HFF-Myc (cell line): ENCODE measurements around the gene SH3RF3.

Experiments used
- DNase-seq: peaks from one replicate; pipeline ENCODE4 v3.0.0-alpha.2; 2011; ENCODE audit warnings: low read depth; ENCODE audit errors: extremely low read depth
- H3K4me3 ChIP-seq: replicated peaks from 2 replicates; pipeline ENCODE4 v1.5.1; 2011; ENCODE audit warnings: low read depth, mild to moderate bottlenecking, control low read depth, low read length
- TF ChIP-seq, protein P1 (sequence below): IDR thresholded peaks from 2 replicates; pipeline ENCODE4 v1.5.1; 2012; ENCODE audit warnings: mild to moderate bottlenecking, low read depth, low read length, control low read depth; ENCODE audit errors: missing control alignments

SH3RF3 gene

DNA sequence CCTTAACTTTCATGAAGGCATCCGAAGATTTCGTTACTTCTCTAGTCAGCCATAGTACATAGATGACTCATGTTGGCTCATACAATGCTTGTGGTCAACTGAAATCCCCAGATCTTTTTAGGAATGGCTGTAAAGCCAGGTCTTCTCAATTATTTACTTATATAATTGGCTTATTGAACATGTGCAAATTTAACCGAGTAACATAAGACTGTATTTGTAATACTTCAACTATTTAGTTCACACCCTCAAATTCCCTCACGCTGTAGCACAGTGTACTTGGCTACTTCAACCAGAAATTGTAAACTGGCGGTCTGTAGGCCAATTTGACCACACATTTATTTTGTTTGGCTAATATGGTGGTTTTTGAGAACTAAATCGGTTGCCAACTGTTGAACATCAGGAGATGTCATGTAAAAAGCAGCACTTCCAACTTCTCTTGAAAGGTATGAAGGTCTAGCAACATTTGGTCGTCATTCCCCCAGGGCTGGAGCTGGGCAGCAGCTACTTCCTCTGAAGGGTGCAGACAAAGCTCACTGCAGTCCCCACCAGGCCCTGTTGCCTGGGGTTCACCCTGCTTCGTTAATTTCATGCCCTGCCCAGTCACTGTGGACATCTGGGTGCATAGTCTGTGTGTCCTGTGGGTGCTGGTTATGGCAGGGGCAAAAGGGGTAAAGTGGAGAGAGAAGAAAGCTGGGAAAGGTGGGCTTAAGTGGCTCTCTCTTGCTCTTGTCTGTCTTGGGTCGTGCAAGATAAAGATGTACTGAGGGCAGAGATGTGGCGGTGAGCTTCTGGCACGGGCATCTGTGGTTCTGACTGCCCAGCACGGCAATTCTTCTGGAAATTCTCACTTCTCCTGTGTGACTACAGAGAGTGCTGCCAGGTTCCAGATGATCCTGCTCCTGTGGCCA lies 3.2 kb upstream of the SH3RF3 start:
- DNase-seq, result peak; percentile 83
- H3K4me3 ChIP-seq, result no peak overlapping the region
- TF ChIP-seq, protein P1, sequence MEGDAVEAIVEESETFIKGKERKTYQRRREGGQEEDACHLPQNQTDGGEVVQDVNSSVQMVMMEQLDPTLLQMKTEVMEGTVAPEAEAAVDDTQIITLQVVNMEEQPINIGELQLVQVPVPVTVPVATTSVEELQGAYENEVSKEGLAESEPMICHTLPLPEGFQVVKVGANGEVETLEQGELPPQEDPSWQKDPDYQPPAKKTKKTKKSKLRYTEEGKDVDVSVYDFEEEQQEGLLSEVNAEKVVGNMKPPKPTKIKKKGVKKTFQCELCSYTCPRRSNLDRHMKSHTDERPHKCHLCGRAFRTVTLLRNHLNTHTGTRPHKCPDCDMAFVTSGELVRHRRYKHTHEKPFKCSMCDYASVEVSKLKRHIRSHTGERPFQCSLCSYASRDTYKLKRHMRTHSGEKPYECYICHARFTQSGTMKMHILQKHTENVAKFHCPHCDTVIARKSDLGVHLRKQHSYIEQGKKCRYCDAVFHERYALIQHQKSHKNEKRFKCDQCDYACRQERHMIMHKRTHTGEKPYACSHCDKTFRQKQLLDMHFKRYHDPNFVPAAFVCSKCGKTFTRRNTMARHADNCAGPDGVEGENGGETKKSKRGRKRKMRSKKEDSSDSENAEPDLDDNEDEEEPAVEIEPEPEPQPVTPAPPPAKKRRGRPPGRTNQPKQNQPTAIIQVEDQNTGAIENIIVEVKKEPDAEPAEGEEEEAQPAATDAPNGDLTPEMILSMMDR, result no peak

DNA sequence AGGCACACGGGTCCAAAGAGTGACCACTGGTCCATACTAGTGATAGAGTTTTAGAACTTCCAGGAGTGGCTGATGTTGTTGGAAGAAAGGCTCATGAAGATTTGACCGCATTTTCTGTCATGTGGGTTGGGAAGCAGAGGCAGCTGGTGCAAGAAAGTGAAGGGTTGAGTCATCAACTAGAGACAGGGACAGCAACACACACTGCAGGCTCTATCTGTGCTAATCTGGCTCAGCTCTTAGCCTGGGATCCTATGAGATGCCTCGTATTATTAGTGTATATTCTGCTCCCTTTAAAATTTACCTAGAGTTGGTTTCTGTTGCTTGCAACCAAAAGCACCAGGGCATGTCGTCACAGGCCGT lies 2.5 kb upstream of the SH3RF3 start:
- TF ChIP-seq, protein P1, result no peak
- DNase-seq, result peak; percentile 61
- H3K4me3 ChIP-seq, result no peak overlapping the region

DNA sequence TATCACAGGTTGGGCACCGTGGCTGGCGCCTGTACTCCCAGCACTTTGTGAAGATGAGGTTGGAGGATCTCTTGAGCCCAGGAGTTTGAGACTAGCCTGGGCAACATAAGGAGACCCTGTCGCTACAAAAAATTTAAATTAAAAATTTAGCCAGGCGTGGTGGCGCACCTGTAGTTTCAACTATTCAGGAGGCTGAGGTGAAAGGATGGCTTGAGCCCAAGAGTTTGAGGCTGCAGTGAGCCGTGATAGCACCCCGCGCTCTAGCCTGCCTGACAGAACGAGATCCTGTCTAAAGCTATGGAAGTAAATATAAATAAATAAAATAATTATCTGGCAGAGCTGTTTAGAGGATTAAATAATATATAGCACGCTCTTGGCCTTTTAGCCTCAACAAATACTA lies 1.4 kb upstream of the SH3RF3 start:
- no peak for DNase-seq
- TF ChIP-seq, protein P1, result no peak
- H3K4me3 ChIP-seq, result peak overlapping the region; percentile 68; the same call in 1 of the 2 replicates

DNA sequence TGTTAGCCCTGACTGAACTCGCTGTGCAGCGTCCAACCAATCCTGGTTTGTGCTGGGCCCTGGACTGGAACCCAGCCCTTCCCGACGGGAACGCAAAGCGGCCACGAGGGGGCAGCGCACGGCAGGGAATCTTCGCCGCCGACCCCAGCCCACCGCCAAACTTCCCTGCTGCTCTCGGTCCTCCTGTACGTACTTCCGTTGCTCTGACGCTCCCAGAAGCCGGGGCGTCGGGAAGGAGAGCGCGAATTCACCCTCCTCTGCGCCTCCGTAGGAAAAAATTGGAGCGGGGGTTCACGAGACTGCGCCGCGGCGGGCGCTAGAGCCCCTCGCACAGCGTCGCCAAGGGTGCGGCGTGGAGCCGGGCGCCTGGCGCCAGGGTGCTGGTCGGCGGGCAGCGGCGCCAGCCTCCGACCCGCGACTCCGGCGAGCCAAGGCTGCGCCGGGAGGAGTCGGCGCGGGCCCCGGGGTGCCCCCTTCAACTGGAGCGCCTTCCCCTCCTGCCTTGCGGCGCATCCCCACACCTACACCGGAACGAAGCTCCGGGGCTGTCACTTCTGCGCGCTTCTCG lies 873 bp upstream of the SH3RF3 start:
- peak overlapping the region; percentile 68 for H3K4me3 ChIP-seq
- TF ChIP-seq, protein P1, result peak; percentile 88
- DNase-seq, result peak; percentile 71

DNA sequence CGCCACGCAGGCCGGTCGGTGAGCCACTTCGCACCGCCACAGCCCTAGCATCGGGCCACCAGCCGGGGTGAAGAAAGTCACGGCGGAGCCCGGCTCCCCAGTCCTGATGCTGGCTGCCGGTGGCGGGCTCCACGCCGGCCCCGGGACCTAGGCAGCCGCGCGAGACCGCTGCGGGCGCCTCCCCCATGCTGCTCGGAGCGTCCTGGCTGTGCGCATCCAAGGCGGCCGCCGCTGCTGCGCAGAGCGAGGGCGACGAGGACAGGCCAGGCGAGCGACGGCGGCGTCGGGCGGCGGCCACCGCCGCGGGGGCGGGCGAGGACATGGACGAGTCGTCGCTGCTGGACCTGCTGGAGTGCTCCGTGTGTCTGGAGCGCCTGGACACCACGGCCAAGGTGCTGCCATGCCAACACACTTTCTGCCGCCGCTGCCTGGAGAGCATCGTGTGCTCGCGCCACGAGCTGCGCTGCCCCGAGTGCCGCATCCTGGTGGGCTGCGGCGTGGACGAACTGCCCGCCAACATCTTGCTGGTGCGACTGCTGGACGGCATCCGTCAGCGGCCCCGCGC lies 433 bp downstream of the SH3RF3 start:
- TF ChIP-seq, protein P1, result no peak
- no peak for DNase-seq
- peak overlapping the region; percentile 68 for H3K4me3 ChIP-seq

DNA sequence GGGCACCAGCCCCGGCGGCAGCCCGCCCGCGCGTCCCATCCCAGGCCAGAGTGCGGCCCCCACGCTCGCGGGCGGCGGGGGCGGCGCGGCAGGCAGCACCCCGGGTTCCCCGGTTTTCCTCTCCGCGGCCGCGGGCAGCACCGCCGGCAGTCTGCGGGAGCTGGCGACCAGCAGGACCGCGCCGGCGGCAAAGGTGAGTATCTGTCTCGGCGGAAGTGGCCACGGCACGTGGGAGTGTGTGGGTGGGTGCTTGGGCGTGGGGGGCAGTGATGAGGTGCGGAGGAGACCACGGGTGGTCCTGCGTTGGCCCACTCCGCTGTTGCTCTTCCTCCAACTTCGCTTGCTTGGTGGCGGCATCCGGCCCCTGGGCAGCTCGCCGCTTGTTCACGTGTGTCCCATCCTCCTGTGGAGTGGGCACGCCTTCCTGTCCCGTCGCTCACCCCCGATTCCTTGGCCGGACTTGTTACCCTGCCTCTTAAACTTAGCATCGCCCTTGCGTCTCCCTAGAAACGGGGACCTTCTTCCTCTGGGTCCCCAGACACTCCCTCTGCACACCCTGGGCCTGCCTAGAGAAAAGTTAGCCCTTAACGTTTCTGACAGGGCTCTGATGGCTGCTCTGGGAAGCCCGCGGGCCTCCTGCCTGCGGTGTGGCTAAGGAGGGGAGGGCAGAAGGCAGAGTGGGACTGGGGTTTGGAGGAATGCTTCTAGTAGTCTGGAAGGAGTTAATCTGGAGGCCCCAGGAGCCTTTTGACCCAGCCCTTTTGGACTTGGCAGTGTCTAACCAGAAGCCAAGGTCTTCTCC lies 1.1 kb downstream of the SH3RF3 start:
- DNase-seq, result no peak

More for the DNA sequence above, 1.1 kb downstream of the SH3RF3 start:
- H3K4me3 ChIP-seq, result peak overlapping the region; percentile 68
- TF ChIP-seq, protein P1, result no peak
